CD14-positive monocyte (primary cell): ENCODE results near the gene NUMBL. TPM values are rescaled to one million over a fixed set of nuclear protein-coding genes. Genes with fewer than 3 reads are reported as not detected.

Experiments
- DNase-seq, 3 donors: peaks; one replicate each; pipeline ENCODE4 v3.0.0-alpha.2; 2011 to 2022
- H2AFZ ChIP-seq: 2 replicates; pipeline ENCODE4 v1.6.0; 2012; ENCODE audit warnings: mild to moderate bottlenecking, low read depth, low read length, inconsistent platforms; ENCODE audit not compliant: insufficient read depth, poor library complexity, severe bottlenecking
- H3K27ac ChIP-seq, 2 donors: 1 replicate in 1 of 2; 2 replicates in 1 of 2; pipeline ENCODE4 v1.5.1; 2012 to 2013; ENCODE audit warnings: low read length in 2 of 2, control low read depth in 1 of 2, inconsistent platforms in 1 of 2, low read depth in 1 of 2, mild to moderate bottlenecking in 1 of 2
- H3K27me3 ChIP-seq, 2 donors: one replicate each; pipeline versions ENCODE4 v1.6.0 to v1.6.1; 2011 to 2013; ENCODE audit warnings: low read length in 2 of 2; ENCODE audit not compliant: control insufficient read depth in 2 of 2, insufficient read depth in 2 of 2
- H3K36me3 ChIP-seq, 2 donors: replicated peaks in 1 of 2; 1 replicate in 1 of 2; 2 replicates in 1 of 2; pipeline versions ENCODE4 v1.5.1 to v1.6.1; 2012 to 2013; ENCODE audit warnings: low read length in 2 of 2, control low read depth in 1 of 2, inconsistent platforms in 1 of 2, mild to moderate bottlenecking in 1 of 2; ENCODE audit not compliant: insufficient read depth in 2 of 2, control insufficient read depth in 1 of 2
- H3K4me1 ChIP-seq, 2 donors: 1 replicate in 1 of 2; 2 replicates in 1 of 2; pipeline versions ENCODE4 v1.5.1 to v1.6.1; 2012 to 2013; ENCODE audit warnings: low read length in 2 of 2, control low read depth in 1 of 2, inconsistent platforms in 1 of 2, mild to moderate bottlenecking in 1 of 2, moderate library complexity in 1 of 2; ENCODE audit not compliant: insufficient read depth in 2 of 2, control insufficient read depth in 1 of 2
- H3K4me2 ChIP-seq: replicated peaks from 2 replicates; pipeline ENCODE3; 2012; ENCODE audit warnings: low read length, moderate library complexity, mild to moderate bottlenecking; ENCODE audit not compliant: poor library complexity, severe bottlenecking; ENCODE audit errors: extremely low read depth
- H3K4me3 ChIP-seq, 3 experiments: fragments of 200-600 bp in 1 of 3; sonication (generic) in 1 of 3; replicated peaks in 1 of 3; 1 replicate in 2 of 3; 2 replicates in 1 of 3; pipeline ENCODE4 v1.5.1; 2011 to 2013; ENCODE audit warnings: low read length in 3 of 3, mild to moderate bottlenecking in 3 of 3, control low read depth in 2 of 3, low read depth in 2 of 3, inconsistent platforms in 1 of 3, moderate library complexity in 1 of 3
- H3K79me2 ChIP-seq: 2 replicates; pipeline ENCODE4 v1.6.0; 2012; ENCODE audit warnings: mild to moderate bottlenecking, control low read depth, inconsistent platforms, low read length, moderate library complexity; ENCODE audit not compliant: insufficient read depth
- H3K9ac ChIP-seq: 2 replicates; pipeline ENCODE4 v1.6.0; 2017; ENCODE audit warnings: low read length, mild to moderate bottlenecking; ENCODE audit not compliant: insufficient read depth, poor library complexity, severe bottlenecking
- H3K9me3 ChIP-seq, 2 donors: replicated peaks in 1 of 2; 1 replicate in 1 of 2; 2 replicates in 1 of 2; pipeline versions ENCODE4 v1.5.1 to v1.6.1; 2012 to 2013; ENCODE audit warnings: low read length in 2 of 2, control low read depth in 1 of 2; ENCODE audit not compliant: control insufficient read depth in 1 of 2, insufficient read depth in 1 of 2
- H4K20me1 ChIP-seq: 2 replicates; pipeline ENCODE4 v1.6.0; 2012; ENCODE audit warnings: mild to moderate bottlenecking, low read length, control low read depth, moderate library complexity; ENCODE audit not compliant: insufficient read depth
- H3K27ac Mint-ChIP-seq, 7 donors: one replicate each; pipeline ENCODE4 v1.8.0; 2020; ENCODE audit warnings: mild to moderate bottlenecking in 7 of 7, mixed read lengths in 7 of 7, moderate library complexity in 6 of 7, inconsistent platforms in 2 of 7
- H3K27me3 Mint-ChIP-seq, 3 donors: one replicate each; pipeline ENCODE4 v1.8.0; 2021 to 2022; ENCODE audit warnings: low read depth in 3 of 3, mild to moderate bottlenecking in 3 of 3, mixed read lengths in 3 of 3, moderate library complexity in 3 of 3, inconsistent platforms in 1 of 3
- H3K36me3 Mint-ChIP-seq, 2 donors: one replicate each; pipeline ENCODE4 v1.8.0; 2020; ENCODE audit warnings: mixed read lengths in 2 of 2, inconsistent platforms in 1 of 2, mild to moderate bottlenecking in 1 of 2
- H3K4me1 Mint-ChIP-seq: one replicate; pipeline ENCODE4 v1.8.0; 2020; ENCODE audit warnings: mild to moderate bottlenecking, mixed read lengths
- H3K4me3 Mint-ChIP-seq, 2 donors: one replicate each; pipeline ENCODE4 v1.8.0; 2020; ENCODE audit warnings: mild to moderate bottlenecking in 2 of 2, mixed read lengths in 2 of 2, moderate library complexity in 1 of 2
- H3K9me3 Mint-ChIP-seq, 7 donors: one replicate each; pipeline ENCODE4 v1.8.0; 2020 to 2022; ENCODE audit warnings: mixed read lengths in 7 of 7, mild to moderate bottlenecking in 6 of 7, moderate library complexity in 6 of 7, inconsistent platforms in 2 of 7
- WGBS: methylation state at CpG from one replicate; pipeline ENCODE4 v1.1.5; 2013; ENCODE audit warnings: missing lambda C conversion rate; ENCODE audit not compliant: insufficient coverage; 5-methylcytosine and 5-hydroxymethylcytosine counted together
- intact Hi-C, 2 donors: fragments of 100-400 bp; cut with micrococcal nuclease; formaldehyde crosslinking; loops; one replicate each; pipeline versions ENCODE4 v1.15.0 to v1.15.1; 2023
- polyA plus RNA-seq, 3 donors: library from polyadenylated mRNA; depleted of rRNA in 1 of 3; unstranded in 2 of 3; stranded (reverse) in 1 of 3; fragments of 300-500 nt in 2 of 3; fragments of >200 nt in 1 of 3; fragmentation: Illumina TruSeq in 2 of 3; gene quantifications; 1 replicate in 2 of 3; 2 replicates in 1 of 3; pipeline ENCODE4 v1.2.3, GENCODE V29; 2012 to 2021
- TF ChIP-seq, protein P1 (sequence below): fragments of 200-600 bp; IDR thresholded peaks from one replicate; pipeline ENCODE4 v1.8.0; 2022; ENCODE audit warnings: antibody characterized with exemption, mild to moderate bottlenecking

NUMBL gene
- polyA plus RNA-seq, 3 donors: 0.12 to 7.2 (median 0.45) TPM

- no peaks in the 10 kb centered on the region for H3K9me3 ChIP-seq
- H3K4me1 ChIP-seq: peaks cover 44 to 46% of the 10 kb centered on the region in 2 donors
- peaks cover 29% of the 10 kb centered on the region for H3K79me2 ChIP-seq
- no peak for DNase-seq
- H3K4me3 ChIP-seq: peak overlapping the region in 1 of 3 experiments; percentile 91
- Mint-ChIP-seq H3K4me1 (peaks cover 58% of the 10 kb centered on the region), H3K36me3 (peaks cover 36% of the 10 kb centered on the region in 2 donors), H3K4me3 (peak overlapping the region in 1 of 2 donors; percentile 94), H3K27ac (peak overlapping the region in 5 of 7 donors; percentile 37 to 94 (median 89)), H3K9me3 (peaks cover 0 to 10% (median 0%) of the 10 kb centered on the region in 7 donors), H3K27me3 (peaks cover 0 to 8% (median 0%) of the 10 kb centered on the region in 3 donors)
- H3K27ac ChIP-seq: peak overlapping the region; percentile 59 to 78
- H4K20me1 ChIP-seq: peaks cover 17% of the 10 kb centered on the region
- H2AFZ ChIP-seq: no peak overlapping the region
- TF ChIP-seq, protein P1, sequence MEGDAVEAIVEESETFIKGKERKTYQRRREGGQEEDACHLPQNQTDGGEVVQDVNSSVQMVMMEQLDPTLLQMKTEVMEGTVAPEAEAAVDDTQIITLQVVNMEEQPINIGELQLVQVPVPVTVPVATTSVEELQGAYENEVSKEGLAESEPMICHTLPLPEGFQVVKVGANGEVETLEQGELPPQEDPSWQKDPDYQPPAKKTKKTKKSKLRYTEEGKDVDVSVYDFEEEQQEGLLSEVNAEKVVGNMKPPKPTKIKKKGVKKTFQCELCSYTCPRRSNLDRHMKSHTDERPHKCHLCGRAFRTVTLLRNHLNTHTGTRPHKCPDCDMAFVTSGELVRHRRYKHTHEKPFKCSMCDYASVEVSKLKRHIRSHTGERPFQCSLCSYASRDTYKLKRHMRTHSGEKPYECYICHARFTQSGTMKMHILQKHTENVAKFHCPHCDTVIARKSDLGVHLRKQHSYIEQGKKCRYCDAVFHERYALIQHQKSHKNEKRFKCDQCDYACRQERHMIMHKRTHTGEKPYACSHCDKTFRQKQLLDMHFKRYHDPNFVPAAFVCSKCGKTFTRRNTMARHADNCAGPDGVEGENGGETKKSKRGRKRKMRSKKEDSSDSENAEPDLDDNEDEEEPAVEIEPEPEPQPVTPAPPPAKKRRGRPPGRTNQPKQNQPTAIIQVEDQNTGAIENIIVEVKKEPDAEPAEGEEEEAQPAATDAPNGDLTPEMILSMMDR: no peak
- intact Hi-C loops: no loop called here
- no peak overlapping the region for H3K9ac ChIP-seq
- peak overlapping the region; percentile 87 for H3K4me2 ChIP-seq
- WGBS: 67% methylated on average over 2 of the region's 6 CpGs
- peaks cover 17 to 34% of the 10 kb centered on the region in 2 donors for H3K36me3 ChIP-seq
- no peaks in the 10 kb centered on the region for H3K27me3 ChIP-seq
These were observed 30.7 kb upstream of the NUMBL start for GRCh38 chr19:40721140-40721486.

DNA sequence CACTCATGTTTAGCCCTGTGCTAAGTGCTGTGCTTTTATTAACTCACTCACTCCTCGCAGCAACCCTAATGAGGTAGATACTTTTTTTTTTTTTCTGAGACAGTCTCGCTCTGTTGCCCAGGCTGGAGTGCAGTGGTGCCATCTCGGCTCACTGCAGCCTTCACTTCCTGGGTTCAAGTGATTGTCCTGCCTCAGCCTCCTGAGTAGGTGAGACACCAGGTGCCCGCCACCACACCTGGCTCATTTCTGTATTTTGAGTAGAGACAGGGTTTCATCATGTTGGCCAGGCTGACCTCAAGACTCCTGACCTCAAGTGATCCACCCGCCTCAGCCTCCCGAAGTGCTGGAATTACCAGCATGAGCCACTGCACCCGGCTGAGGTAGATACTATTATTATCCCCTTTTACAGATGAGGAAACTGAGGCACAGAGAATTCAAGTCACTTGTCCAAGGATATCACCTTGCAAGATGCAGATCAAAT is 29.0 kb upstream of the NUMBL start:
- H3K79me2 ChIP-seq: peaks cover 31% of the 10 kb centered on the region

More for the DNA sequence above, 29.0 kb upstream of the NUMBL start:
- Mint-ChIP-seq H3K4me3 (peak overlapping the region; percentile 84 to 94), H3K27me3 (peaks cover 0 to 8% (median 4%) of the 10 kb centered on the region in 3 donors), H3K9me3 (peaks cover 0 to 8% (median 0%) of the 10 kb centered on the region in 7 donors), H3K4me1 (peaks cover 72% of the 10 kb centered on the region), H3K27ac (peak overlapping the region in 6 of 7 donors; percentile 89 to 94 (median 92)), H3K36me3 (peaks cover 22 to 23% of the 10 kb centered on the region in 2 donors)
- Histone ChIP-seq H3K4me2 (peak overlapping the region; percentile 87), H3K9ac (no peak overlapping the region), H3K36me3 (peaks cover 7 to 17% of the 10 kb centered on the region in 2 donors), H3K9me3 (no peaks in the 10 kb centered on the region), H3K27ac (peak overlapping the region; percentile 9 to 78), H3K4me1 (peaks cover 56 to 61% of the 10 kb centered on the region in 2 donors), H3K4me3 (peak overlapping the region in 1 of 3 experiments; percentile 91), H2AFZ (no peak overlapping the region), H4K20me1 (peaks cover 14% of the 10 kb centered on the region), H3K27me3 (no peaks in the 10 kb centered on the region)
- WGBS: 83% methylated on average over 3 of the region's 7 CpGs
- no peak for DNase-seq
- intact Hi-C loops: no loop called here
- TF ChIP-seq, protein P1: no peak
